ENCODE data around the gene SCML2.
"Not testable (repeated sequence)": the region's sequence is repeated elsewhere in the genome, so short reads cannot be mapped to it uniquely, and the experiment has no call there.

The SCML2 gene

GRCh38 chrX:18354369-18355223, at the start of gene SCML2:
TSS of gene SCML2 (minus strand) at chrX:18354688. CDS start at chrX:18334071, 20,617 bp downstream.
- DNase-seq: peak; percentile 41

GRCh38 chrX:18401848-18402213, 47.3 kb upstream of the SCML2 start:
- DNase-seq: no peak

- DNase-seq: no peak
Measured at GRCh38 chrX:18394477-18394876, 40.0 kb upstream of the SCML2 start.

DNA sequence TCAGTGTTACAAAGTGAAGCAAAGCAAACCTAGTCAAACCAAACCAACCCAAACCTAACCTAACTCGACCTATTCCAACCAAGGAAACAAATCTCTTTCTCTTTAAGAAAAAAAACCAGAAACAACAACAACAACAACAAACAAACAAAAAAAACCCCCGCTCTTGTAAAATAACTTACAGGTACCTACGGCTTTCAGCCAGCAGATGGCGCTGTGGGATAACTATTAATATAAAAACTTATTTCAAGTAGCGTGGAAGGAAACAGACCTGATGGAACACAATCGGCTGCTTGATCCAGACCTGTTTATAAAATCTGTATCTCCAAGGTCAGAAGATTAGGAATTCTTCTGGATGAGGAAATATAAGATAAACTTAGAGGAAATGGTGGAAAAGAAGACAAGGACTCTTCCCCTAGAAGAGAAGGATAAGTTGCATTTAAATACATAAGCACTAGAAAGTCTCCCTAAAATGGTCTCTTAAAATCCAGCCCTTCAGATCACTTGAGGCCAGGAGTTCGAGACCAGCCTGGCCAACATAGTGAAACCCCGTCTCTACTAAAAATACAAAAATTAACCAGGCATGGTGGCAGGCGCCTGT, 36.6 kb upstream of the SCML2 start:
- DNase-seq: peak; percentile 79

- DNase-seq: no peak
Measured at GRCh38 chrX:18389966-18390365, 35.5 kb upstream of the SCML2 start.

- peak; percentile 28 for DNase-seq
Measured at GRCh38 chrX:18377796-18378195, 23.3 kb upstream of the SCML2 start.

- not testable (repeated sequence) for DNase-seq
Measured at GRCh38 chrX:18375131-18375805, 20.8 kb upstream of the SCML2 start.

DNA sequence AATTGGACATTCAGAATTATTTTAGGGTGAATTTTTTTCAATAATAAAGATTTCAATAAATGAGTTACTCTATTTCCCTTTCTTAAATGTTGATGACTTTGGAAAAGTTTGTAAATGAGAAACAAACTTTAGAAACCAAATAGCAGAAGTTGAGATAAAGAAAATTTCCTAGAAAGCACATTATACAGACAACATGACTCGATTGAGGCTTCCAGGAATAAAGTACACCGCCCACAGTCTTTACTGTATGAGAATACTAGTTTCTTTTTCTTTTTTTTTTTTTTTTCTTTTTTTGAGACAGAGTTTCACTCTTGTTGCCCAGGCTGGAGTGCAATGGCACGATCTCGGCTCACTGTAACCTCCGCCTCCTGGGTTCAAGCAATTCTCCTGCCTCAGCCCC, 14.6 kb upstream of the SCML2 start:
- not testable (repeated sequence) for DNase-seq

- DNase-seq: no peak
Measured at GRCh38 chrX:18368402-18368801, 13.9 kb upstream of the SCML2 start.

- no peak for DNase-seq
Measured at GRCh38 chrX:18360867-18361266, 6.4 kb upstream of the SCML2 start.

GRCh38 chrX:18353931-18354368, 538 bp downstream of the SCML2 start:
- DNase-seq: peak; percentile 33

- no peak for DNase-seq
Measured at GRCh38 chrX:18351784-18352183, 2.7 kb downstream of the SCML2 start.

DNA sequence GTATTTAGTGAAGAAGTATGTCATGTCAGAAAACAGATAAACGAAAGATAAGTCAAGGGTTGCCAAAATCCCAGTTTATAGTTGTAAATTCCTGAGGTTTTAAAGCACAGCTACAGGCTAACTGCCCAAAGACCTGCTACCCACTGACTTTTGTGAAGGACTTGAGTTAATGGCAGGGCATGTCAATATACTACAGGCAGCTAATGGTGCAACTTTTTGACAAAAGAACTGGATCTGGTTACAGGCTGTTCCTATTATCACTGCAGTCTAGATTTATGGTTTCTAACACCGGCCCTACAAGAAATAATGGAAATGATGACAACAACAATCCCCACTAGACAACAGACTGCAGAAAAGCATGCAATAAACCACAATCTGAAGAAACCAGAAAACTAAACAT, 6.4 kb downstream of the SCML2 start:
- no peak for DNase-seq

DNA sequence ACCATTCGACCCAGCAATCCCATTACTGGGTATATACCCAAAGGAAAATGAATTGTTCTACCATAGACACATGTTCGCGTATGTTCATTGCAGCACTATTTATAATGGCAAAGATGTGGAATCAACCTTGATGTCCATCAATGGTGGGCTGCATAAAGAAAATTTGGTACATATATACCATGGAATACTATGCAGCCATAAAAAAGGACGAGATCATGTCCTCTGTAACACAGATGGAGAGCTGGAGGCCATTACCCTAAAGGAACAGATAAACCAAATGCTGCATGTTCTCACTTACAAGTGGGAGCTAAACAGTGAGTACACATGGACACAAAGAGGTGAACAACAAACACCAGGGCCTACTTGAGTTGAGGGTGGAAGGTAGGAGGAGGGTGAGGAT, 45.1 kb downstream of the SCML2 start:
- DNase-seq: no peak

GRCh38 chrX:18297251-18297650, 57.2 kb downstream of the SCML2 start:
- no peak for DNase-seq

GRCh38 chrX:18294893-18295292, 59.6 kb downstream of the SCML2 start:
- no peak for DNase-seq

DNA sequence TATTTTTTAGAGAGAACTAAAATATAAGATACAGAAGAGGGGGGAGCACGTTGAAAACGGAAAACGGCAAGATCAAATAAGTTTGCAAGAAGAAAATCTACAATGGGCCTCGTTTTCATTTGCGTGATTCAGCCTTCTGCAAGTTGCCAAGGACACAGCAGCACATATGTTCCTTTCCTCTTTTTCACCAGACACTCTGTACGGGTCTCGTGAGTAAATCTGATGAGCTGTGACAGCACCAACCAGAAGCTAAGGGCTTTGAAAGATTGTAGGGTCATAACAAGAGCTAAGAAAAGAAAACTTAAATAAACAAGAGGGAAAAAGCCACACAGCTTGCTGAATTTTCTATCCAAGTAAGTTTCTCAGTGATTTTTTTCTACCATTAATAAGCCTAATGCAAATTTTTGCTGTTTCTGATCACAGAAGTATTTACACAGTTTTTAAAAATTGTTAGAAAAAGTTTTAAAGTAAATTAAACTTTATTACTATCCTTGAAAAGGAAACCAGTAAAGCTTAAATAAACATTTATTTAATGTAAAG, 63.4 kb downstream of the SCML2 start:
- DNase-seq: no peak

GRCh38 chrX:18290200-18290599, 64.3 kb downstream of the SCML2 start:
- no peak for DNase-seq

DNA sequence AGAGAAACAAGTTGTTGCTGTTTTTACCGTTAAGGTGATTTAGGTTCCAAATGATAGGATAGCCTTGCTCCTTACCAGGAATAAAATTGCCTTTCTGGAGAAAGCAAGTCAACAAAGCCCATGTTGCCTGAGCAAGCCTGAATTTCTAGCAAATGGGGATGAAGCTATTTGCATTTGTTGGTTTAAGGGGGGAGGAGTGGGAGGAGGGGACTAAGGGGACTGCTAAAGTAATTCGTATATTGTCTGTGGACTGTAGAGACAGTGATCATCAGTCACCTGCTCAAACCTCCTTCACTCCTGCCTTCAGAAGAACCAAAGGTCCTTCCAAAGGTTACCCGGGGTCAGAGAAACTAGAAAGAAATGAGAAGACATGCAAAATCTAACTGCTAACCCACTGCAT, 65.8 kb downstream of the SCML2 start:
- DNase-seq: no peak

GRCh38 chrX:18286322-18286831, 68.1 kb downstream of the SCML2 start:
- no peak for DNase-seq

GRCh38 chrX:18278449-18278848, 76.0 kb downstream of the SCML2 start:
- DNase-seq: no peak

DNA sequence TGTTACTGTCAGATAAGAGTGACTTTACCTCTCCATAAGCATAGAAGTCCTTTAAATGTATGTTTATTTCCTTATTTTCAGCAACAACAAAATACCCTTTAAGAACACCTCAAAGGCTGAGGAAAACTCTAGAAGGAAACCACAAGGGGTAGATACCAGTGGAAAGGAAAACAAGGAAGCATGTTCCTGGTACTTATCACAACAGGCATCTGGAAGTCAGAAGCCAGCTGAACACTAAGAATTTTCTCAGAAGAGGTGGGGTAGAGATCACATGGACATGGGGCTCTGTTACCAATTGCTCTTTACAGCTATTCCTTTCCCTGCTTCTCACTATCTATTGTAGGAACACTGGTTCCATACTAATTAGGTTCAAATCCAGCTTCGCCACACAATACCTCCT, 82.3 kb downstream of the SCML2 start:
- DNase-seq: no peak

GRCh38 chrX:18271725-18272124, 82.8 kb downstream of the SCML2 start:
- no peak for DNase-seq

All from CD4-positive, alpha-beta T cell treated with Interleukin-17A for 4 hours (primary cell).